VCaP (cell line): Measurements from ENCODE around the gene TNS3.

Experiments
- H3K27ac ChIP-seq: fragments of 450-650 bp; 2 replicates; pipeline ENCODE4 v1.5.1; 2017
- TF ChIP-seq, protein P1 (sequence below): fragments of 450-650 bp; conservative IDR thresholded peaks from 2 replicates; pipeline ENCODE4 v1.5.1; 2017; ENCODE audit warnings: mild to moderate bottlenecking, moderate library complexity

TNS3 gene

DNA sequence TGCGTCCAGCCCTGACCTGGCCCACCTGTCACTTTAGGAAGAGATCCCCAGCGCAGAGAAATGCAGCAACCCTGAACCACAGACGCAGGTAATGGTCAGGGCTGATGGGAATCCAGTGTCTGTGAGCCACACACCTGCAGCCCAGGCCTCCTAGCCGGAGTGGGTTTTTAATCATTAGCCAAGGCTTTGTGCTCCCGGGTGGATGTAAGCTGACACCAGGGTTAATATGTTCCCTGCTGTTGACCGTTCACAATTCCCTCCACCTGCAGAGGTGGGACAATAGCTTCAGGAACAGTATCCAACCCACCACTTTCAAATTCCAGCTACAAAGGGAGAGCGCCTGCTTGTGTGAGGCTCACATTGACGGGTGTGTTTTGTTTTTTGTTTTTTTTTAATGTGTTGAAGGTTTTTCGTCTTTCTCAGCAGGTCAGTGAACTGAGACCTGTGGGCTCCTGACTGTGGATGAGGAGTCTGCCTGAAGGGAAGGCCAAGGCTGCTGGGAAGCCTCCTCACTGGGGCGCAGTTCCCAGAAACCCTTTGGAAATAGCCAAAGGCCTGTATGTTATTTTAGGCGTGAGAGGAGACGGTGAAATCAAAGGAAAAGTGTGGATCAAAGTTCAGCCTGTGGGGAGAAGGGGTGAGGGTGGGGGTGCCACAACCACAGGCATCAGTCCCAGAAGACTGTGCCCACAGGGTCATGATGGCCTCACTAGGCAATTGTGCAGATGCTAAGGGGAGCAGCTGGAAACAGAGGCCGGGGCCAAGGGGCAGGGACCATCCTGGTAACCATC, 111.1 kb downstream of the TNS3 start:
- H3K27ac ChIP-seq, result peak overlapping the region; percentile 96
- TF ChIP-seq, protein P1, sequence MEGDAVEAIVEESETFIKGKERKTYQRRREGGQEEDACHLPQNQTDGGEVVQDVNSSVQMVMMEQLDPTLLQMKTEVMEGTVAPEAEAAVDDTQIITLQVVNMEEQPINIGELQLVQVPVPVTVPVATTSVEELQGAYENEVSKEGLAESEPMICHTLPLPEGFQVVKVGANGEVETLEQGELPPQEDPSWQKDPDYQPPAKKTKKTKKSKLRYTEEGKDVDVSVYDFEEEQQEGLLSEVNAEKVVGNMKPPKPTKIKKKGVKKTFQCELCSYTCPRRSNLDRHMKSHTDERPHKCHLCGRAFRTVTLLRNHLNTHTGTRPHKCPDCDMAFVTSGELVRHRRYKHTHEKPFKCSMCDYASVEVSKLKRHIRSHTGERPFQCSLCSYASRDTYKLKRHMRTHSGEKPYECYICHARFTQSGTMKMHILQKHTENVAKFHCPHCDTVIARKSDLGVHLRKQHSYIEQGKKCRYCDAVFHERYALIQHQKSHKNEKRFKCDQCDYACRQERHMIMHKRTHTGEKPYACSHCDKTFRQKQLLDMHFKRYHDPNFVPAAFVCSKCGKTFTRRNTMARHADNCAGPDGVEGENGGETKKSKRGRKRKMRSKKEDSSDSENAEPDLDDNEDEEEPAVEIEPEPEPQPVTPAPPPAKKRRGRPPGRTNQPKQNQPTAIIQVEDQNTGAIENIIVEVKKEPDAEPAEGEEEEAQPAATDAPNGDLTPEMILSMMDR, result no peak

DNA sequence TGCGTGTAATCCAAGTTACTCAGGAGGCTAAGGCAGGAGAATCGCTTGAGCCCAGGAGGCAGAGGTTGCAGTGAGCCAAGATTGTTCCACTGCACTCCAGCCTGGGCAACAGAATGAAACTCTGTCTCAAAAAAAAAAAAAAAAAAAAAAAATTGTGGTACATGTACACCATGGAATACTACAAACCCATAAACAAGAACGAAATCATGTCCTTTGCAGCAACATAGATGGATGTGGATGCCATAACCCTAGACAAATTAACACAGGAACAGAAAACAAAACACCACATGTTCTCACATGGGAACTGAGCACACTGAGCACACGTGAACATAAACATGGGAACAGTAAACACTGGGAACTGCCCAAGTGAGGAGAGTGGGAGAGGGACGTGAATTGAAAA, 112.1 kb downstream of the TNS3 start:
- peak overlapping the region; percentile 96 for H3K27ac ChIP-seq

DNA sequence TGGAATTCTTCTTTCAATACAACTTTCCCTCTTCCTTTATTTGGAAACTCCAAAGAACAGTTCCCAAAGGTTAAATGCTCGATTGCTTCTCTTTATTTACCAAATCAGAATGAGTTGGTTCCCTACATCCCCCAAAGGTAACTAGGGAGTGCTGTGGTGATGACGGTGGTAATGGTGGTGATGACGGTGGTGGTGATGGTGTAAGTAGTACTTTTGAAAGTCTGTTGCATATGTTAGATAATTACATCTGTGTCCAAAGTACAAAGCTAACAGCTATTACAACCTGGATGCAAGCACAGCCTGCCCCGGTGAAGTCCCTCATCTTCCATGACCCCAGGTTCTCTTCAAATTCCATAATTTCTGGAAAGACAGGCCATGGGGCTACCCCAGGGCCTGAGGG, 115.1 kb downstream of the TNS3 start:
- H3K27ac ChIP-seq, result peak overlapping the region; percentile 96; the same call in 1 of the 2 replicates
- TF ChIP-seq, protein P1, result no peak

DNA sequence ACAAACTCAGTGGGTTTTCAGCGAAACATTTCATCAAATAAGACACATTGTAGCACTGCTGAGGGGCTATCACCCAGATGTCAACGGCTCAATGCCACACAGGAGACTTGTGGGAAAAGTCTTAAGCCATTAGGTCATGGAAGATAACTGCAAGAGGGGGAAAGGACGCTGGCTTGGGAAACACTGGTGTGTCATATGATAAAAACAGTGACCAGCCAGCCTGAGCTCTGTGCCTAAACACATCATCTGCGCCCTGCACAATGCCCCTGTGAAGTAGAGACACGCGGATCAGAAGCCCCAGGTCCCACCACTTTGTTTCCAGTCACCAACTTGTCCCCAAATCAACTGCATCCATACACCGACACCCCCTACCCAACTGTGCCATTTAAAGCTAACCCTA, 116.7 kb downstream of the TNS3 start:
- TF ChIP-seq, protein P1, result no peak
- no peak overlapping the region for H3K27ac ChIP-seq

DNA sequence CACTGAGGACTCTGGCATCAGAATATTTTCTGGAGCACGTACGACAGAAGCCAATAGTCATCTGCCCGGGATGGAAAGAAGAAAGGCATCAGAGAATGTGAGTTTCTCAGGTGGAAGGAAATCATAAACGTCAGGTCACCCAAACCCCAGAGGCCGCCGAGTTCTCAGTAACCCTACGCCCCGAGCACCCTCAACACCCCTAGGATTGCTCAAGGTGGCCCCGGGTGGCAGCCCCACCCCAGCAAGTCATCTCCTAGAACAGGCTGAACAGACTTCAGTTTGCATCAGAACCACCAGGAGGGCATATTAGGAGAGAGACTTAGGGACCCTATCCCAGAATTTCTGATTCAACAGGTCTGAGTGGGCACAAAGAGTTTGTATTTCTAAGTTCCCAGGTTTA, 117.6 kb downstream of the TNS3 start:
- TF ChIP-seq, protein P1, result no peak
- H3K27ac ChIP-seq, result no peak overlapping the region

DNA sequence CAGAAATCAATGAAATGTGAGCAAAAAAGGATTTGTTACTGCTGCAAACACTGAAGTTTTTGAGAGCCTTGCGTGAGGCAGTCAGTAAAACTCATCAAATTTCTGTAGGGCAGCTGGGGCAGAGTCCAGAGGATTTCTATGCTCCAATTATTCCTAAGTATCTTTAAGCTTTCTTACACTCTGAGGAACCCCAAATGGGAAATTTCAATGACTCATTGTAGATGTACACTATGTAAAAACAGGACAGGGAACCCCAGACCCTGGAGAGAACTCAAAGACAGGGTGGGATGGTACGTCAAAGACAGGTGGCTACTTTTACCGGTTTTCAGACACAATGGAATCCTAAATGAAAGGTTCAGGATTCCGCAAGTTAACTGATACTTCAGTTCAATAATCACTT, 120.2 kb downstream of the TNS3 start:
- no peak overlapping the region for H3K27ac ChIP-seq
- TF ChIP-seq, protein P1, result no peak

DNA sequence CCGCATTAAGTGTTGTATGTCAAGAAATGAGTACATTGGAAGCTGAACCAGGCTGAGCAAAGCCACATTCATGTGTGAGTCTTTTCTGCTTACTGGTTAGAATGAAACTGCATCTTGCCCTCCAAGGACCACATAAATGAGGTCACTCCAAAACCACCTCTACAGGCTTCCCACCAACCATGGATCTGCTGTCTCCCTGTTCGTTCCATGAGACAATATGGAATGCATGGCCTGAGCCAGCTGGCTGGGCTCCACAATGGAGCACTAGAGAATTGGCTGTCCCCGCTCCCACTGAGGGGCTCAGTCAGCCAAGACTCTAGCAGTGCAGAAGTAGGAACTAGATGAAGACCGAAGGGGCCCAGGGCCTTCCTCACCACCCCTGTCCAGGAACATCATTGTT, 120.8 kb downstream of the TNS3 start:
- TF ChIP-seq, protein P1, result no peak
- H3K27ac ChIP-seq, result no peak overlapping the region

DNA sequence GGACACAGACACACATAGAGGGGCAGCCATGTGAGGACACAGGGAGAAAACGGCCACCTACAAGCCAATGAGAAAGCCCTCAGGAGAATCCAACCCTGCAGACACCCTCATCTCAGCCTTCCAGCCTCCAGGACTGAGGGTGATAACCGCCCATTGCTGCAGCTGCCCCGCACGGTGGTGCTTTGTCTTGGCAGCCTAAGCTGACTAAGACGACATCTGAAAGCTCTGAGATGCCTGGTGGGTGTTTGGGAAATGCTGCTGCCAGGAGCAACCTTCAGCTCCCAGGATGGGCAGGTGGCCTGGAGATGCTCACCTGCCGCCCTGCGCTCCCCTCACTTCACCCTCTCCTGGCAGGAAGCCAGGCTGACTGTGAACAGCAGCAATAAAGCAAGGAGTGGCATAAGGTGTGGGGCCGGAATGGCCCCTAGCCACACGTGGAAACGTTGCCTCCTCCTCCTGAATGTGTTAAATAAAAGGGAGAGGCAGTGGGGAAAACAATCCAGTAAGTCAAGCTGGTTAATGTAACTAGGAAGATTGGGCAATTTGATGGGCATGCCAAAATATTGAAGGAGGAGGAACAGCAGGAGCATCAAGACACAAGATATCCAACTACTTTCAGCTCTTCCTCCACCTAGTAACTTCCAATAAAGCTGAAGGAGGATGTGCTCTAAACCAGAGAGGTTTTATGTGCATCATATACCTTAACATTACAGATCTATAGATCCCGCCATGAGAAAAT, 121.5 kb downstream of the TNS3 start:
- TF ChIP-seq, protein P1, result no peak
- no peak overlapping the region for H3K27ac ChIP-seq
